ENCODE measurements around the gene GALK1.

Gene GALK1

DNA sequence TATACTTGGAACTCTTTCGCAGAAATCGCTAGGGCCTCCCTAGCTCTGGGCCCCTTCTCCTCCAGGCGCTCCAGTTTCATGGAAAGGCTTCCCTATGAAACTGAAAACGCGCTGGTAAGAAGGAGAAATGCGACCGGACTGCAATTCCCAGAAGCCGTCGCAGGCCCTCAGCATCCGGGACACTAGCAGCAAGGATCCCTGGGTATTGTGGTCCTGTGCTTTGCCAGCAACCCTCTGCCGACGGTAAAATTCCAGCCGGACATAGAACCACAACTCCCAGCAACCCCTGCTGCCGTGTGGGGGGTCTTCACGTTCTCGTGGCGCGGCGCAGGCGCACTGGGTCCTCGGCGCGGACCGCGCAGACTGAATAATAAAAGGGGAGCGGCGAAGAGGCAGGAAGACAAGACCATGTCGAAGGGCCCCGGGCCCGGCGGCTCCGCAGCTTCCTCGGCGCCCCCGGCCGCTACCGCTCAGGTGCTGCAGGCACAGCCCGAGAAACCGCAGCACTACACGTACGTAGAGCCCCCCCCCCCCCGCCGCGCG, 19.6 kb upstream of the GALK1 start, which contains the start of gene UNK:
UNK (plus strand) TSS at position 334 of the 543 bp plus-strand sequence; CDS start at position 409, 75 bp downstream.
- TF ChIP-seq, protein P1, sequence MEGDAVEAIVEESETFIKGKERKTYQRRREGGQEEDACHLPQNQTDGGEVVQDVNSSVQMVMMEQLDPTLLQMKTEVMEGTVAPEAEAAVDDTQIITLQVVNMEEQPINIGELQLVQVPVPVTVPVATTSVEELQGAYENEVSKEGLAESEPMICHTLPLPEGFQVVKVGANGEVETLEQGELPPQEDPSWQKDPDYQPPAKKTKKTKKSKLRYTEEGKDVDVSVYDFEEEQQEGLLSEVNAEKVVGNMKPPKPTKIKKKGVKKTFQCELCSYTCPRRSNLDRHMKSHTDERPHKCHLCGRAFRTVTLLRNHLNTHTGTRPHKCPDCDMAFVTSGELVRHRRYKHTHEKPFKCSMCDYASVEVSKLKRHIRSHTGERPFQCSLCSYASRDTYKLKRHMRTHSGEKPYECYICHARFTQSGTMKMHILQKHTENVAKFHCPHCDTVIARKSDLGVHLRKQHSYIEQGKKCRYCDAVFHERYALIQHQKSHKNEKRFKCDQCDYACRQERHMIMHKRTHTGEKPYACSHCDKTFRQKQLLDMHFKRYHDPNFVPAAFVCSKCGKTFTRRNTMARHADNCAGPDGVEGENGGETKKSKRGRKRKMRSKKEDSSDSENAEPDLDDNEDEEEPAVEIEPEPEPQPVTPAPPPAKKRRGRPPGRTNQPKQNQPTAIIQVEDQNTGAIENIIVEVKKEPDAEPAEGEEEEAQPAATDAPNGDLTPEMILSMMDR (IDR thresholded peaks at IDR 0.05; ENCODE audit: extremely low read depth, insufficient read depth, missing control alignments) = no peak
- DNase-seq (ENCODE audit: low spot score) = peak; percentile 97
- in situ Hi-C loops (cut with MboI; ENCODE audit: low pct_unique_long_range_greater_than_20kb, low sequenced_read_pairs, unreplicated experiment) = no loop called here

DNA sequence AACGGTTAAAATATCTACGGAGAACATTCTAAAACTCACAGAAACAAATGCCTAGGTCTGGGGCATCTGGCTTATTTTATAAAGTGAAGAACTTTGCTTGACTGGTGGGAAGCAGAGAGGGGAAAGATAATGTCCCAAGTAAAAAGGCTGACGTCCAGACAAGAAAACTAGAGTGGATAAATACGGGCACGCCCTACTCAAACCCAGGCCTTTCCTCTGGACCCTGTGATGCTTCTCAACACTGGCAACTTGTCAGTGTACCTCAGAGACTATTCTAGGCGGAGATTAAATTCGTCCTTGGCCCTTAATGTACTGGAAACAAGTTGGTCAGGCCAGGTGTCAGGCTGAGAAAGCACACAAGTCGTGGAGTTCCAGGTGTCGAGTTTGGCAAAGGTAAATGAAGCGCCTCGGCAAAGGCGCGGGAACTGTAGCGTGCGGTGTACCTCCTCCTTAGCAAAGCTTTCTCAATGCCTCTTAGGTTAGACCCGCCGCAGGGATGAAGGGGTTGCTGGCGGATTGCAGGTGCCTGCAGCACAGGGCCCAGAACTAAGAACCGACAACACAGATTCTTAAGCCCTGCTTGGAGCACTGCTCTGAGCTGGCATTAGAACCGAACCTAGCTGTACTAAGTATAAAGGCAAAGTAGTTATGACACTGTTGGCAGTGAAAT, 18.9 kb upstream of the GALK1 start:
- in situ Hi-C loops (cut with MboI; ENCODE audit: low pct_unique_long_range_greater_than_20kb, low sequenced_read_pairs, unreplicated experiment) = no loop called here
- TF ChIP-seq, protein P1 (IDR thresholded peaks at IDR 0.05; ENCODE audit: extremely low read depth, insufficient read depth, missing control alignments) = no peak
- DNase-seq (ENCODE audit: low spot score) = no peak

DNA sequence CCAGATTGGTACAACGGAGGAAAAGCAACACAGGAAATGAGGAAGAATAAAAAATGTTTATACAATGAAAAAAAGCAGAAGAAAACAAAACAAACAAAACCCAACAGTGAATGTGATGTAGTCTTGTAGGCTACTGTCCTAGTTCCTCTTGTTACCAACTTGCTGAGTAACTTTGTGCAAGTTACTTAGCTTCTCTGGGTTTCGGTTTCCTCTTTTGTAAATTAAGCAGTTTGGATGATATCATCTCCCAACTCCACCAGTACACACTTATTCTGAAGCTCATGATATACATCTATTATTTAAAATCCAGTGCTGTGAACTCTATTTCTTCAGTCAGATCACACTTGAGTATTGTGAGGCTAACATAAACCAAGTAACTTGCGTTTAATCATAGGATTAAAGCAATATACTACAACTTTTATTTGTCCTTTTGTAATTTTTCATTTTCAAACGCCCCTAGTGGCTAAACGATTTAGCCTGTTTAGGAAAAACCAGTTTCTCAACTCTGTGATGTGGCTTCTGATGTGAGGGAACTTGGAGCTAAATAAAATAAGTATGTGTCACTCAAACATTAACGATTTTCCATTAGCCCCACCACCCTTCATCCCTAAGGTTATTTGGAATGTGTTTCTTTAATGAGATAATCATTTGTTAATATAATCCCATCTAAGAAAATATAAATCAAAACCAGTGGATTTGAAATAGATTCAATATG, 18.2 kb upstream of the GALK1 start:
- TF ChIP-seq, protein P1 (IDR thresholded peaks at IDR 0.05; ENCODE audit: extremely low read depth, insufficient read depth, missing control alignments) = peak; percentile 57
- in situ Hi-C loops (cut with MboI; ENCODE audit: low pct_unique_long_range_greater_than_20kb, low sequenced_read_pairs, unreplicated experiment) = no loop called here
- DNase-seq (ENCODE audit: low spot score) = peak; percentile 77

DNA sequence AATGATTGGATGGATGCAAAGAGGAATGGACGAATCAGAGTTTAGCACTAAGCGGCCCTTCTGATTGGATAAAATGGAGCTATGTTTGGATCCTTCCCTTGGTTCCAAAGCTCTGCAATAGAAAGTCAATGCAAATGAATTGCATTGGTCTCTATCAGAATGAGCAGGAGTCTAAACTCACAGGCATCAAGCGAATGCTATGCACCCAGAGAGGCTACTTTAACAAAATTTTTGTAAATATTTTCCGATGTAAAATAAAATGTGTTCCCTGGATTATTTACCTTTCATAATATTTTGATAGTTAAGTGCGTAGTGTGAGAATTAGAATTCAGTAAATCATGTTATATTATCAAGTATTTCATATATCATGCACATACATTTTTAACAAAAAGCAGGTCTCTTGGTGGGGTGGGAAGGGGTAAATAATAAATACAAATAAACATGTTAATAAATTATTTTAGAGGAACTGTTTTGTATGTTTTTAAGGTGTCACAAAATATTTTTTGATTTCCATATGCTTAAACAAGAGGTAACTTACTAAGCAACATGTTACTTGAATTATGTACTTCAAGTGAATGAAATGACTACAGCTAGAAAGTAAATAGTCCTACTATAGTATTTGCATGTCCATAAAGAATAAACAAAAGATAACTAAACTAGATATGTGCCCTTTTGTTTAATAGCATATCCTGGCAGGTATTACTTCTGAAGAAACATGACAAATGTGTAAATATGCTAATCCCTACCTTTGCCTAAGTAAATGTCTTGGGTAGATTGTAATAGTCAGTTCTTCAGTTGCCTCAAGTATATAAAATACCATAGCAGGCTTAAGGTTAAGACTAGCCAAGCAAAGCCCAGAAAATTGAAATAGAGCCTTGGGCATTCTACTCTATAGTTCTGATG, 15.2 kb upstream of the GALK1 start:
- TF ChIP-seq, protein P1 (IDR thresholded peaks at IDR 0.05; ENCODE audit: extremely low read depth, insufficient read depth, missing control alignments) = no peak
- in situ Hi-C loops (cut with MboI; ENCODE audit: low pct_unique_long_range_greater_than_20kb, low sequenced_read_pairs, unreplicated experiment) = no loop called here
- DNase-seq (ENCODE audit: low spot score) = no peak

DNA sequence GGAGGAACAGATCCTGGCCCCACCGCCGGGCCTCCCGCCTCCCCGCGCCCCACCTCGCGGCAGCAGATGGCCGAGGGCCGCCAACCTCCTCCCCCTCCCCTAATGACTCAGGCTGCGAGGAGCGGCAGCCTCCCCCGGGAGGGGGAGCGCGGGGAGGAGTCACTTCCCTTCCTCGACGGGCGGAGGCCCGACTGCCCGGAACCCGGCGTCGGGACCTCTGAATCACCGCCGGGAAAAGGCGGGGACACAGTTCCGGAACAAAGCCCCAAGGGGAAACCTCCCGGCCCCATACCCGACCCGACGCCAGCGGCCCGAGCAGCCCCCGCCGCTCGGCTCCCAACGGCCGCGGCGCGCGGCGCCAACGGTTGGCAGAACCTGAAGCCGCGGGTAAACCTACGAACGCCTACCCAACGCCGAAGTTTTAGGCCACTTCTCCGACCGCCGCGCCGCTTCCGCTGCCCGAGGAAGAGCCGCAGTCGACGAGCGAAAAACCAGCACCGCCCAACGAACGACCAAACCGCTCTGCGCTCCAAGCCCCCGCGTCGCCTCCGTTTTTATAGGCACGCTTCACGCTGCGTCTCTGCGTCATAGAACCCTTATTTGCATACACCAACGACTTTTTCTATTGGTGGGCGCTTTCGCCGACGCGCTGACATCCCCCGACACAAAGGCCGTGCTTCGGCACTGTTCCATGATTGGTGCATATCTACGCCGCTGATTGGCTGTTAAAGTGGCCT, 14.4 kb upstream of the GALK1 start:
- in situ Hi-C loops (cut with MboI; ENCODE audit: low pct_unique_long_range_greater_than_20kb, low sequenced_read_pairs, unreplicated experiment) = no loop called here
- DNase-seq (ENCODE audit: low spot score) = peak; percentile 98

More for the DNA sequence above, 14.4 kb upstream of the GALK1 start:
- TF ChIP-seq, protein P1 (IDR thresholded peaks at IDR 0.05; ENCODE audit: extremely low read depth, insufficient read depth, missing control alignments) = no peak

All from GM13977 (cell line).